Measurements from ENCODE around the gene MYO18B.

The MYO18B gene

DNA sequence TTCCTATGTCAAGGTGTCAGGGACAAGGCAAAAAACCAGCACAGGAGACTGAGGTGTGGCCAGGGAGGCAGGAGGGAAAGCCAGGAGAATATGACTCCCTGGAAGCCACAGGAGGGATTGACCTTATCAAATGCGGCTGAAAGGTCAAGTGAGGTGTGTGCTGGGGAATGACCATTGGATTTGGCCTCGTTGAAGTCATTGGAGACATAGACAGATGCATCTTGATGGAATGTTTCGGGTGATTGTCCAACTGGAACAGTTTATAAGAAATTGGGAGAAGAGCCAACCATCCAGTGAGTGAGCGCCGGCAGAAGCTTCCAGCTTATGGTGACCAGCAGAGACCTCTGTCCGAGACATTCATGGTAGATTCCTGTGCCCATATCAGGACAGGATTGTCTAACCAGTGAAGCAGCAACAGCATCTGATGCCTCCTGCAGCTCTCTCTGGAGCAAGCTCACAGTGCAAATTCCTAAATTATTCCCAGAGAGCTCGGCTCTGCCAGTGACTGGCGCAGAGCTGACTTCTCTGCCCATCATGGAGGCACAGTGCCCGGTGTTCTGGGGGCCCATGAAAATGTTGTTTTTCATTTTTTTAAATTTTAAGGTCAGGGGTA is 95.4 kb downstream of the MYO18B start:
- no peak overlapping the region for H3K4me3 ChIP-seq (ENCODE audit: control insufficient read depth, low read depth, low read length)
- TF ChIP-seq, protein P1, sequence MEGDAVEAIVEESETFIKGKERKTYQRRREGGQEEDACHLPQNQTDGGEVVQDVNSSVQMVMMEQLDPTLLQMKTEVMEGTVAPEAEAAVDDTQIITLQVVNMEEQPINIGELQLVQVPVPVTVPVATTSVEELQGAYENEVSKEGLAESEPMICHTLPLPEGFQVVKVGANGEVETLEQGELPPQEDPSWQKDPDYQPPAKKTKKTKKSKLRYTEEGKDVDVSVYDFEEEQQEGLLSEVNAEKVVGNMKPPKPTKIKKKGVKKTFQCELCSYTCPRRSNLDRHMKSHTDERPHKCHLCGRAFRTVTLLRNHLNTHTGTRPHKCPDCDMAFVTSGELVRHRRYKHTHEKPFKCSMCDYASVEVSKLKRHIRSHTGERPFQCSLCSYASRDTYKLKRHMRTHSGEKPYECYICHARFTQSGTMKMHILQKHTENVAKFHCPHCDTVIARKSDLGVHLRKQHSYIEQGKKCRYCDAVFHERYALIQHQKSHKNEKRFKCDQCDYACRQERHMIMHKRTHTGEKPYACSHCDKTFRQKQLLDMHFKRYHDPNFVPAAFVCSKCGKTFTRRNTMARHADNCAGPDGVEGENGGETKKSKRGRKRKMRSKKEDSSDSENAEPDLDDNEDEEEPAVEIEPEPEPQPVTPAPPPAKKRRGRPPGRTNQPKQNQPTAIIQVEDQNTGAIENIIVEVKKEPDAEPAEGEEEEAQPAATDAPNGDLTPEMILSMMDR (IDR thresholded peaks at IDR 0.05; ENCODE audit: control insufficient read depth, insufficient read depth, low read depth, low read length, missing control alignments): no peak
- no peak for DNase-seq (ENCODE audit: low read depth)

DNA sequence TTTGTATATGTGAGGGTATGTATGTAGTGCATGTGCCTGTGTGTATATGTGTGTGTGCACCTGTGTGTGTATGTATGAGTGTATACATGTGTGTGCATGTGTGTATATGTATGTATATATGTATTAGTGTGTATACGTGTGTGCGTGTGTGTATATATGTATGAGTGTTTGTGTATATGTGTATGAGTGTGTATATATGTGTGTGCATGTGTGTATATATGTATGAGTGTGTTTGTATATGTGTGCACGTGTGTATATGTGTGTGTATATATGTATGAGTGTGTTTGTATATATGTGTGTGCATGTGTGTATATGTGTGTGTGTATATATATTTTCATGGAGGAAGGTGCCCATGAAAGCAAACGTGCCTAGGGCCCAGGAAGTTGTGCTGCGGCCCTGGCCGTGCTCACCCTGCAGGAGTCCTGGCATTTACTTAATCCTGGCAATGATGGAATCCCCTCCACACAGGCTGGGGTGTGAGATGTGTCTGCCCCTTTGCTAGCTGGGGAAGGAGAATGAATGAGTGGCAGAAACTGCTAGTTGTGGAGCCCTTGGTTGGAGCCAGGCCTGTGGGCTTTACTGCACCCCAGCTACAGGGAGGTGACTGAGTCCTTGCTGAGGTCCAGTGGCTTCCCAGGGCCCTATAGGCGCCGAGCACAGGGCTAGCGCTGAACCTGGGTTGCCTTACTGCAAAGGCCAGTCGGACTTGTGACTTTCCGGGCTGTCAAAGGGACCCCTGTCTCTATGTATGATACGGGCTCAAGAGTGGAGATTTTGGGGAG is 97.2 kb downstream of the MYO18B start:
- no peak overlapping the region for H3K4me3 ChIP-seq (ENCODE audit: control insufficient read depth, low read depth, low read length)
- TF ChIP-seq, protein P1 (IDR thresholded peaks at IDR 0.05; ENCODE audit: control insufficient read depth, insufficient read depth, low read depth, low read length, missing control alignments): no peak
- no peak for DNase-seq (ENCODE audit: low read depth)

DNA sequence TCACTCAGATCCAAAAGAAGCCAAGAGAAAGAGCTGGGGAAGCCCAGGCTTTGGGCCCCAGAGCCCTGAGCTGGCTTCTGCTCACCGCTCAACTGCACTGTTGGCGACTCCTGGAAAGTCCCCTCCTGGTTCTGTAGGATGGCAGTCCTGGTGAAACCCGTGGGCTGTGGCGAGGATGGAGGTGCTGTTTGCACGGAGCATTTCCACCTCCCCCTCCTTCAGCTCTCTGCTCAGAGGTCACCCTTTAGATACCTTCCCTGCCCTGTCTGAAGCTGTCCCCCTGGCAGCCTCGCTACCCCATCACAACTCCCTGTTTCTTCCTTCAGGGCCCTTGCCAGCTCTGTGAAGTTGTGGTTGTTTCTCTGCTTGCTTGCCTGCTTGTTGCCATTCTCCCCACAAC is 97.8 kb downstream of the MYO18B start:
- no peak for DNase-seq (ENCODE audit: low read depth)
- H3K4me3 ChIP-seq (ENCODE audit: control insufficient read depth, low read depth, low read length): no peak overlapping the region
- TF ChIP-seq, protein P1 (IDR thresholded peaks at IDR 0.05; ENCODE audit: control insufficient read depth, insufficient read depth, low read depth, low read length, missing control alignments): no peak

DNA sequence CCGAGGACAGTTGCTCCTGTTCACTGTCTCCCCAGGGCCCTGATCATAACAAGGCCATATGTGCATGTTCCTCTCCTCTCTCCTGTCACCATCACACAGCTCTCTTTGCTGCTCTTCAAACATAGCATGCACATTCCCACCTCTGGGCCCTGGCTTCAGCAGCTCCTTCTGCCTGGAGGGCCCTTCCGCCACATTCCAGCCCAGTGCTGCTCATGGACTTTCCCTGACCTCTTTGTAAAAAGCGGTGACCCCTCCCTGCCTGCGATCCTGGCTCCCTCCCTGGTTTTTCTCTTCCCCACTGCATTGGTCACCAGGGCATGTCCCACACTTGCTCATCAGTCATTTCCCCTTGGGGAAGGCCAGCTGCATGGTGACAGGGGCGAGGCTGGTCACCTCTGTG is 98.2 kb downstream of the MYO18B start:
- TF ChIP-seq, protein P1 (IDR thresholded peaks at IDR 0.05; ENCODE audit: control insufficient read depth, insufficient read depth, low read depth, low read length, missing control alignments): no peak
- no peak for DNase-seq (ENCODE audit: low read depth)
- no peak overlapping the region for H3K4me3 ChIP-seq (ENCODE audit: control insufficient read depth, low read depth, low read length)

DNA sequence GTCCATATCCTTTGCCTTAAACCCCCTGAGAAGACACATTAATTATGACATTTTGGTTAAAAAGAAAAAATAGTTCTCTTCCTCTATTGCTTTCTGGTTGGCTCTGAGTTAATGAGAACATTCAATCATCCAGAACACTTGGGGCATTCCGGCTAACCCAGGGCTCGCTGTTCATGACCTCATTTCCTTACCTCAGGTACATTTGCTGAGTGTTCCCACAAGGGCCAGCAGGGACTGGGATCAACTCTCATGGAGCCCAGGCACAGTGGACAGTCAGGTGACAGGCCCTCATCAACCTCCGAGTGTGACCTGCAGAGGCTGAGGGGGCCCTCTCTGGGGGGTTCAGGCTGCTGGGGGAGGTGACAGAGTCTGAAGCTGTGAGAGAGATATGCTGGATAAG is 98.9 kb downstream of the MYO18B start:
- TF ChIP-seq, protein P1 (IDR thresholded peaks at IDR 0.05; ENCODE audit: control insufficient read depth, insufficient read depth, low read depth, low read length, missing control alignments): no peak
- H3K4me3 ChIP-seq (ENCODE audit: control insufficient read depth, low read depth, low read length): no peak overlapping the region

DNA sequence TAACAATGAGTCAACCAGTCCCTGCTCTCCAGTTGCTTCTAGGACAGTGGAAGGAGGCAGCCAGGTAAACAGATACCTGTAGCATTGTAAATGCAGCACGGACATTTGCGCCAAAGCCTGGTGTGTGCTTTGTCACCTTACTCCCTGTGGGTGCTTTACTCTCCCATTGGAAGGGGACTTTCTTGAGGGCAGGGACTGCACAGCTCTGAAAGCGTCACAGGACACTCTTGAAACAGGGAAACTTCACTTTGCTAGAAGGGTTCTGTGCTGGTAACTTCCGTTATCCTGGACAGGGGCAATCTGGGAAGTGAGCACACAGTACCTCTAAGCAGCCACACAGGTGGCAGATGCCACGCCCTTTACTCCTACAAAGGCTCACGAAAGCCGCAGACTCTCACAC is 99.8 kb downstream of the MYO18B start:
- no peak overlapping the region for H3K4me3 ChIP-seq (ENCODE audit: control insufficient read depth, low read depth, low read length)
- DNase-seq (ENCODE audit: low read depth): no peak
- TF ChIP-seq, protein P1 (IDR thresholded peaks at IDR 0.05; ENCODE audit: control insufficient read depth, insufficient read depth, low read depth, low read length, missing control alignments): no peak

More for the DNA sequence above, 98.9 kb downstream of the MYO18B start:
- DNase-seq (ENCODE audit: low read depth): no peak

Measured in AG09309 (cell line).